HG03442 (cell line): ENCODE data around the gene ZNF300.
"Not testable (repeated sequence)": the region's sequence is repeated elsewhere in the genome, so short reads cannot be mapped to it uniquely, and the experiment has no call there.

ENCODE experiments used
- ATAC-seq: cut with Tn5 transposase; IDR thresholded peaks from one replicate; pipeline ENCODE4 v1.9.1; 2021; ENCODE audit warnings: mild to moderate bottlenecking, moderate library complexity; ENCODE audit not compliant: unreplicated experiment

ZNF300 gene

DNA sequence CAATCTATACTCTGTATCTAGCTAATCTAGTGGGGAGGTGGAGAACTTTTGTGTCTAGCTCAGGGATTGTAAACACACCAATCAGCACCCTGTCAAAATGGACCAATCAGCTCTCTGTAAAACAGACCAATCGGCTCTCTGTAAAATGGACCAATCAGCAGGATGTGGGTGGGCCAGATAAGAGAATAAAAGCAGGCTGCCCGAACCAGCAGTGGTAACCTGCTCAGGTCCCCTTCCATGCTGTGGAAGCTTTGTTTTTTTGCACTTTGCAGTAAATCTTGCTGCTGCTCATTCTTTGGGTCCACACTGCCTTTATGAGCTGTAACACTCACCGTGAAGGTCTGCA lies 58.5 kb downstream of the ZNF300 start, which contains the start of gene IRGM:
Gene IRGM (plus strand): TSS at position 214 of the 346 bp plus-strand sequence. CDS start 1,603 bp downstream, outside the sequence.
- not testable (repeated sequence) for ATAC-seq

DNA sequence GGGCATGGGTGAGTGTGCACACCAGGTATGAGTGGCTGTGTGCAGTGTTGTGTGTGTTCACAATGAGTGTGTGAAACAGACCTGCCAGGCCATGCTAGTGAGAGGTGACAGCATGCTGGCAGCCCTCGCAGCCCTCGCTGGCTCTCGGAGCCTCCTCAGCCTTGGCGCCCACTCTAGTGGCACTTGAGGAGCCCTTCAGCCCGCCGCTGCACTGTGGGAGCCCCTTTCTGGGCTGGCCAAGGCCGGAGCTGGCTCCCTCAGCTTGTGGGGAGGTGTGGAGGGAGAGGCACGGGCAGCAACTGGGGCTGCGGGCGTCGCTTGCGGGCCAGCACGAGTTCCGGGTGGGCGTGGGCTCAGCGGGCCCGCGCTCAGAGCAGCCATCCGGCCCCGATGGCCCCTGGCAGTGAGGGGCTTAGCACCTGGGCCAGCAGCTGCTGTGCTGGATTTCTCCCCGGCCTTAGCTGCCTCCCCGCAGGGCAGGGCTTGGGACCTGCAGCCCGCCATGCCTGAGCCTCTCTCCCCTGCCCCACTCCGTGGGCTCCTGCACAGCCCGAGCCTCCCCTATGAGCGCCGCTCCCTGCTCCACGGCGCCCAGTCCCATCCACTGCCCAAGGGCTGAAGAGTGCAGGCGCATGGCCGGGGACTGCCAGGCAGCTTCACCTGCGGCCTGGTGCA lies 59.5 kb downstream of the ZNF300 start:
- not testable (repeated sequence) for ATAC-seq
